8988T (cell line): ENCODE results near the gene EARS2.
"Not testable (repeated sequence)": the region's sequence is repeated elsewhere in the genome, so short reads cannot be mapped to it uniquely, and the experiment has no call there.

Experiments
- DNase-seq: peaks from one replicate; pipeline ENCODE4 v3.0.0; 2011

The EARS2 gene

DNA sequence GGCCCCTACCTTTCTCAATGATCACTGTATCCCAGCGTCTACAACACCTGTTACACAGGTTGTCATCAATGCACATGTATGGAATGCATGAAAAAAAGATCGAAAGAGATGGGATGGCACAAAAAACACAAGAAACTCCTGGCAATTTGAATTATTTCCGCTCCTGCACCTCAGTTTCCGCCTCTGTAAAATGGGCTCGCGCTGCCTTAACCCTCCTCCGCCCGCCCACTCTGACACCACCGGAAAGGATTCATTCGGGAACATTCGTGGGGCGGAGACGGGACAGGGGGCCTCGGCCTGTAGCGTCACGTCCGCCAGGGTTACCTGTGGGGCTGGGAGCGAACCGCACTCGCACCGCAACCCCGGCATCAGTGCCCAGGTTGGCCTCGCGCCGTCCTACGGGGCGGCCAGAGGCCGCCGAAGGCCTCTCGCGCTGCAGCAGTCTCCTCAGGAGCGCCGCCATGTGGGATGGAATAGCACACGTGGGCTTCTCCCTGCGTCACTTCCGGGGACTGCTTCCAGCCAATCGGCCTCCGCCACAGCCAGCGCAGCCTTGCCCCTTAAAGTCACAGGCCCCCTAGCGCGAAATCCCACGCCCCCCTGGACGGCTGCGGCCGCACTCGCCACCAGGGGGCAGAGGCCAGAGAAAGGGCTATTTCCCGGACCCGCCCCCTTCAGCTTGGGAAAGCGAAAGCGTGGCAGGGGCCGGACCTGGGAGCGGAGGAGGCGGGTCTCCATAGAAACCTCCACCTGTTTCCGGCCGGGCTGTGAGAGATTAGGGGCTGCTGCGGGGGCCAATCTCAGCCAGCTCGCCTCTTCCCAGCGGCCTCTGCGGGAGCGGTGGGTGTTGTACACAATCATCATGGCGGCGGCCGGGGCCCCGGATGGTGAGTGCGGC lies at the start of gene EARS2, which contains the start of gene UBFD1:
EARS2 (minus strand) TSS at position 470 of the 898 bp plus-strand sequence; CDS start at position 463, 7 bp downstream.
UBFD1 (plus strand) TSS at position 847 of the 898 bp plus-strand sequence; CDS start at position 863, 16 bp downstream.
- DNase-seq = peak; percentile 78

GRCh38 chr16:23597003-23597756 lies 40.0 kb upstream of the EARS2 start:
- DNase-seq = no peak

DNA sequence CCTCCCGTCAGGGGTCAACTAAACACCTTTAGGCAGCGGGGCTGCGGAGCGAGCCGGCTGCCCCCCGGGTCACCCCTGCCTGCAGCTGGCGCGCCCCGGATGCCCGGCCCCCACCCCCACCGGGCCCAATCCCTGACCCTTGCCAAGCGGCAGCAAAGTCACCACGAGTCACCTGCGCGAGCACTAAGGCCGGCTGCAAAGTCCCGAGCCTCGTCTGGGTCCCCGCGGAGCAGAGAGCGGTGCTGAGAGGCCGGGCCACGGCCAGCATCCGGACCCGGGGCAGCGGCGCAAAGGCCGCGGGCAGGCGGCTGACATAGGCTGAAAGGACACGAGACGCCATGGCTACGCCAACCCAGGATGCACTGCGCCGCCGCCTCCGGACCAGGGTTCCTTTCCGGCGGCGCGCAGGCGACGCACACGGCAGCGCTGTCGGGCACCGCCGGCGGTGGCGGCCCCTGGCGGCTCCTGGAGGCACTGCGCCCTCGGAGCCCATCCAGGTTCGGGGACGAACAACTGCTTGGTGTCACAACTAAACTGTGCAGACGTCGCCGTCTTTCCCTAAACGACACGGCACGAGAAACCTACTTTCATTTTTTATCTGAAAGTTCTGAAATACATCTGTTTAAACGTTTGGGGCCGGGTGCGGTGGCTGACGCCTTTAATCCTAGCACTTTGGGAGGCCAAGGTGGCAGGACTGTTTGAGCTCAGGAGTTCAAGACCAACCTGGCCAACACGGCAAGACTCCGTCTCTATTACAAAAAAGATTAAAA lies 39.0 kb upstream of the EARS2 start, which contains the start of gene NDUFAB1:
NDUFAB1 (minus strand) TSS at position 366 of the 770 bp plus-strand sequence; CDS start at position 340, 26 bp downstream.
- DNase-seq = peak; percentile 59

DNA sequence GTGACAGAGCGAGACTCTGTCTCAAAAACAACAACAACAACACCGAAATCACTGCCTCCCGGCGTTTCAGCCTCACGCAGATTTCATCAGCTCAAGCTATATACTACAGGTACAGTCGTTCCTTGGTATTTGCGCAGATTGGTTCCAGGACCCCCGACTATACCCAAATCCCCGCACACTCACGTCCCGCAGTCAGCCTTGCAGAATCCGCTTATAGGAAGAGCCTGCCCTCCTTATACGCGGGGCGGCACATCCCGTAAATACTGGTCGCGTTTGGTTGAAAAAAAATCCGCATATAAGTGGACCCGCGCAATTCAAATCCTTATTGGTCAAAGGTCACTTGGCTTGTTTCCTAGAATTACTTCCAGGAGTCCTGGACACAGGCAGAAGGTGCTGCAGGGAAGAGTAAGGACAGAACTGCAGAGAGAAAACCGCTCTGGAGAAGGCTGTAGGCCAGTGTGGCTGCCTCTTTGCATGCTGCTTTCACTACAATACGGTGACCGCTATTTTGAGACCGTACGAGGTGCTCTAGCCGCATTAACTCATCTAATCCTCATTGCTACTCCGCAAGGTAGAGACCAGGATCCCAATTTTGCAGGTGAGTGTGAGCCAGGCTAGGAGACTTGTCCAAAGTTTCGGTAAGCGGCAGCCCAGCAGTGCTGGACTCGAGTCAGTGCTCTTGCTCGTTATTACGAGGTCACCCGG lies 38.2 kb upstream of the EARS2 start:
- DNase-seq = no peak

- no peak for DNase-seq
Measured at GRCh38 chr16:23594186-23594585, 37.0 kb upstream of the EARS2 start.

DNA sequence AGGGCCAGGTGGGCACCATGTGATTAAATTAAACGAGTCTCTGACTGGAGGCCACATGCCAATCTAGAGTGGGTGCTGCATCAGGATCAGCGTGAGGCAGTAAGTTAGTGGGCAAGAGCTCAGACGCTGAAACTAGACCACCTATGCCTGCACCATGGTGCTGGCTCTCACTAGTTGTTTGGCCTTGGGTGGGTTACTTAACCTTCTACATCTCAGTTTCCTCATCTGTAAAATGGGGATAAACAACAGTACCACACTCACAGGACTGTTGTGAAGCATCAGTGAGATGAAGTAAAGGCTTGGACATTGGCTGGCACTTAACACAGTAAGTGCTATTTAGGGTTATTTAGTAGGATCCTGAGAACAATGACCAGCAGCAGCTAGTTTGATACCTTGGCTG lies 33.0 kb upstream of the EARS2 start:
- no peak for DNase-seq

- peak; percentile 22 for DNase-seq
Measured at GRCh38 chr16:23587726-23588125, 30.6 kb upstream of the EARS2 start.

DNA sequence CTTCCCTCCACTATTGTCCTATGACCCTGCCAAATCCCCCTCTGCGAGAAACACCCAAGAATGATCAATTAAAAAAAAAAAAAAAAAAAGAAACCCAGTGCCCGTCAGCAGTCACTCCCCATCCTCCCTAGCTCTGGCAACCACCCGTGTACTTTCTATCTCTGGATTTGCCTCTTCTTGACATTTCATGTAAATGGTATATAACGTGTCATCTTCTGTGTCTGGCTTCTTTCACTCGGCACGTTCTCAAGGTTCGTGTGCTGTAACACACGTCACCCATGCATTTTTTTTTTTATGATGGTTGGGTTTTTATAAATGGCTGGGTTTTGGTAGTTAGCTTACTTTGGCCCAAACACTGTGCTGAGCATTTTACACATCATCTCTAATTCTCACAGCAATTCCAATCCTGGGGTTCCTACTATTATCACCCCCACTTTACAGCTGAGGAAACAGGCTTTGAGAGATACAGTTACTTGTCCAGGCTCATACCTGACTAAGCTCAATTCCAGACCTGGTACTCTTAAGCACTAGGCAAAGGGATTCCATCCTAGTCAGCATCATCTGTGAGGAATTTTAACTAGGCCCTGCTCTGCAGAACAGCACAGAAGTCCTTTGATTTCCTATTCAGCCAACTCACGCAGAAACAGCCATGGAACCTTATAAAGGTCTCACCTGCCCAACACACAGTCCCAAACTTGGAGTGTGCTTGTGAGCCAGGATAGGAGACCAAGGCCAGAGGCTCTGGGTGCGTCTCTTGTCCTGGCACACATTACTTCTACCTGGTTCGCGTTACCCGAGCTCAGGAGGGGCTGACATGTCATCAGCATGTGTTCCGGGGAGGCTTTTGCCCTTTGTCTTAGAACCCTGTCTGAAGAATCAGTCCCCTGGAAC lies 27.3 kb upstream of the EARS2 start:
- no peak for DNase-seq

DNA sequence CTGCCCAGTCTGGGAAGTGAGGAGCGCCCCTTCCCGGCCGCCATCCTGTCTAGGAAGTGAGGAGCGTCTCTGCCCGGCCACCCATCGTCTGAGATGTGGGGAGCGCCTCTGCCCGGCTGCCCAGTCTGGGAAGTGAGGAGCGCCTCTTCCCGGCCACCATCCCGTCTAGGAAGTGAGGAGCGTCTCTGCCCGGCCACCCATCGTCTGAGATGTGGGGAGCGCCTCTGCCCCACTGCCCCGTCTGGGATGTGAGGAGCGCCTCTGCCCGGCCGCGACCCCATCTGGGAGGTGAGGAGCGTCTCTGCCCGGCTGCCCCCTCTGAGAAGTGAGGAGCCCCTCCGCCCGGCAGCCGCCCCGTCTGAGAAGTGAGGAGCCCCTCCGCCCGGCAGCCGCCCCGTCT lies 26.1 kb upstream of the EARS2 start:
- not testable (repeated sequence) for DNase-seq

DNA sequence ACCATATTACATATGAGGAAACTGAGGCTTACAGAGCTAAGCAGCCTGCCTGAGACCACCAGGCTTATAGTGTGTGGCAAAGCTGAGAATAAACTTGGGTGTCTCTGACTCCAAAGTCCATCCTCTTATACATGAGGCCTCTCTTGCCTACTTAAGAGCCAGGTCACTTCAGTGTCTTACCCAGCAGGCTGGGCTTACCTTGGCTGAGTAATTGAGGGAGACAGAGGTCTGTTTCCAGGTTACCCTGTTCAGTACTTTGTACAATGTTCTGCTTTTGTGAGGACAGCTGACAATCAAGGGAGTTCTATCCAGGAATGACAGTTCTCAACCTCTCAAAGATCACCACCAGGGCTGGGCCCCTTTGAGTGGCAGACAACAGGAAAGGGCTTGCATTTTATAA lies 24.6 kb upstream of the EARS2 start:
- DNase-seq = no peak

DNA sequence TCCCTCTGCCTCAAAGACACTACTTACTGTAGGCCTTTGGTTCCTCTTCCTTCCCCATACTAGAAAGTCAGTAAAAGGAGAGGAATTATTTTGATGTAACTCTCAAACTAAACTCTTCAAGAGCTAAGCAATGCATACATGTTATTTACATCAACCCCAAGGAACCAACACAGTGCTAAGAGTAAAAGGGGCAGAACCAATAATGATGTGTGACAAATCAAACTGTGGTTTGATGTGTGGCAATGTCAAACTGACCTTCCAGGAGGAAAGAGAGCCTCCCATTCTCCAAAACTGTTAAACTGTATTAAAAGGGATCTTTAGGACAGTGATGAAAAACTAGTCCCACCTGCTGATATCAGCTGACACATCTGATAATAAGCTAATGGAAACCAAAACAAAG lies 23.2 kb upstream of the EARS2 start:
- DNase-seq = no peak

DNA sequence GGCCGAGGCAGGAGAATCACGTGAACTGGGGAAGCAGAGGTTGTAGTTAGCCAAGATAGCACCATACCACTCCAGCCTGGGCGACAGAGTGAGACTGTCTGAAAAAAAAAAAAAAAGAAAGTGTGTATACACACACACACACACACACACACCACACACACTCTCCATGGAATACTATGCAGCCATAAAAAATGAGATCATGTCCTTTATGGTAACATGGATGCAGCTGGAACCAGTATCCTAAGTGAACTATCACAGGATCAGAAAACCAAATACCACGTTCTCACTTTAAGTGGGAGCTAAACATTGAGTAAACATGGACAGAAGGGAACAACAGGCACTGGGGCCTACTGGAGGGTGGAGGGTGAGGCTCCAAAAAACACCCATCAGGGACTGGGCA lies 22.2 kb upstream of the EARS2 start:
- DNase-seq = no peak

- DNase-seq = no peak
Measured at GRCh38 chr16:23578101-23578830, 21.1 kb upstream of the EARS2 start.

GRCh38 chr16:23577493-23577892 lies 20.3 kb upstream of the EARS2 start:
- DNase-seq = no peak

GRCh38 chr16:23575834-23576233 lies 18.7 kb upstream of the EARS2 start:
- DNase-seq = no peak

GRCh38 chr16:23573817-23574216 lies 16.7 kb upstream of the EARS2 start:
- no peak for DNase-seq

DNA sequence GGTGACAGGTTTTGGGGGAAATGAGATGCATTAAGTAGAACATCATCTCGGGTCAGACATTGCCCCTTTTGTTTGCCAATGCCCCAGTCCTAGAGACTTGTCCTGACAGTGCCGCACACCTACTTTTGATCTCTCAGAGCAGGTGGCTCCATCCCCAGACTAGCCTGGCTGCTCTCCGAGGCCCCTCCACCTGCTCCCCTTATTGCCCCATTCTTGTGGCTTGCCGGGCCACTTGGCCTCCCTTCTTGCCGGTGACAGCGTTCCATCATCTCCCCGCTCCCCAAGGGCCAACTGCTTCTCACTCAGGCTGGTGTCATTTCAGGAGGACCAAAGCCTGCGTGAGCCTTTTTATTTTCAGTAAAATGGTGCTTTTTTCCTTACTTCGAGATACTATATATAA lies 15.2 kb upstream of the EARS2 start:
- DNase-seq = no peak

- DNase-seq = no peak
Measured at GRCh38 chr16:23571895-23572294, 14.7 kb upstream of the EARS2 start.

DNA sequence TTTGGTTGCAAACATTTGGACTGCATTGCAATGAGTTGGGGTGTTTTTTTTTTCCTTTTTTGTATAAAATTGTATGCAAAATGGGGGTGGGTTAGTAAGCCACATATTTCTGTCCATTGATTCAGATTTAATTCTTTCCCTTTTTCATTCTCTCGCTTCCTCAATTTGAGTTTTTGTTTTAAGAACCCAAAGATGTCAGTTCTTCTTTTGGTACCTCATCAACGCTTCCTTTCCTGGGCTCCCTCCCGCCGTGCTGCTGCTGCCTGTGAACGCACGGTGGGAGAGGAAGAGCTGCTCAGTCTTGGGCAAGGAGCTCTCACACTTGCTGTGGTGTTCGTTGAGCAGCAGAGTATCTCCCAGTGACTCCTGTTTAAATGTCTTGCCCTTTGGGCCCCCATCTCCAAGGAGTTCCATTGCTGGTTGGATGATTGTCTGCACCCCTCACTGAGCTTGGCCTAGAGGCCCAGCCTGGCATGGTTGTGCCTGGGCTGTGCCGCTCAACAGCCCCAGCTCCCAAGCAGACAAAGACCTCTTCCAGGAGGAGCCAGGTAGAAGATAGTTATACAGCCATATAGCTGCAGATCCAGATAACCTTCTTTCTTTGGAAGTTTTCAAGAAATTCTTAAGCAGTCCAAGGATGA lies 14.0 kb upstream of the EARS2 start:
- DNase-seq = no peak

DNA sequence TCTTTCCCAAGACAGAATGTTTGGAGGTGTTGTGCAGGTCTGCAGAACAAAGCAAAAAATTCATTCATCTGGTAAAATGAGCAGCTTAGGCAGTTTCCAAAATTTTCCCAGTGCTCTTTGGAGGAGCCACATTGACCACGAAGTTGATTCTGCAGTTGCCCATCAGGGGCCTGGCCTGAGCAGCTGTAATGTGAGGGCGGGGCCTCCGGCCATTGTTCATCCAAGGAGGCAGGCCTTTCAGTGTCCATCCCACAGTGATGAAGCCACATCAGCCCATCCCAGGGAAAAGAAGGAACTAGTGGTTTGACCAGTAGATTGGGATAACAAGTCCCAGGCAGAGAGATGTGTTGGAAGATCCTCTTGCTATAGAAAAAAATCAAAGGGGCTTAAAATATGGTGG lies 10.5 kb upstream of the EARS2 start:
- no peak for DNase-seq
